H9 (cell line): Measurements from ENCODE around the gene VOPP1. TPM values are rescaled to one million over a fixed set of nuclear protein-coding genes. Genes with fewer than 3 reads are reported as not detected.

ENCODE experiments used
- DNase-seq: peaks from one replicate; pipeline ENCODE4 v3.0.0-alpha.2; 2017
- H2AFZ ChIP-seq: one replicate; pipeline ENCODE4 v1.6.1; 2013; ENCODE audit warnings: mild to moderate bottlenecking, low read length, control low read depth, moderate library complexity
- H2AK5ac ChIP-seq: 2 replicates; pipeline ENCODE4 v1.6.1; 2013; ENCODE audit warnings: low read length, control low read depth, mixed read lengths; ENCODE audit not compliant: insufficient read length
- H2BK120ac ChIP-seq: one replicate; pipeline ENCODE4 v1.6.1; 2013; ENCODE audit warnings: low read depth, mild to moderate bottlenecking, low read length, control low read depth, inconsistent platforms; ENCODE audit not compliant: poor library complexity, severe bottlenecking
- H2BK12ac ChIP-seq: 2 replicates; pipeline ENCODE4 v1.6.1; 2013; ENCODE audit warnings: low read length, control low read depth, mixed read lengths, low read depth; ENCODE audit not compliant: insufficient read length
- H2BK15ac ChIP-seq: 2 replicates; pipeline ENCODE4 v1.6.1; 2013; ENCODE audit warnings: low read depth, low read length, control low read depth
- H2BK20ac ChIP-seq: one replicate; pipeline ENCODE4 v1.6.1; 2013; ENCODE audit warnings: low read depth, mild to moderate bottlenecking, low read length, control low read depth, inconsistent platforms; ENCODE audit not compliant: poor library complexity, severe bottlenecking
- H2BK5ac ChIP-seq: 2 replicates; pipeline ENCODE4 v1.6.1; 2013; ENCODE audit warnings: low read length, control low read depth, mixed read lengths; ENCODE audit not compliant: insufficient read length
- H3K14ac ChIP-seq: 2 replicates; pipeline ENCODE4 v1.6.1; 2013; ENCODE audit warnings: low read length, control low read depth; ENCODE audit not compliant: insufficient read depth
- H3K18ac ChIP-seq: 2 replicates; pipeline ENCODE4 v1.6.1; 2013; ENCODE audit warnings: low read depth, mild to moderate bottlenecking, mixed read lengths, low read length, control low read depth; ENCODE audit not compliant: insufficient read length
- H3K23ac ChIP-seq: 2 replicates; pipeline ENCODE4 v1.6.1; 2013; ENCODE audit warnings: low read length, control low read depth, mixed read lengths, low read depth; ENCODE audit not compliant: insufficient read length
- H3K23me2 ChIP-seq: 2 replicates; pipeline ENCODE4 v1.6.1; 2013; ENCODE audit warnings: low read depth, mild to moderate bottlenecking, mixed read lengths, low read length, control low read depth; ENCODE audit not compliant: insufficient read length, poor library complexity, severe bottlenecking
- H3K27ac ChIP-seq: 2 replicates; pipeline ENCODE4 v1.5.1; 2013; ENCODE audit warnings: low read length, control low read depth, mixed read lengths, low read depth; ENCODE audit not compliant: insufficient read length
- H3K27me3 ChIP-seq: 2 replicates; pipeline ENCODE4 v1.6.1; 2013; ENCODE audit warnings: low read length, control low read depth, inconsistent platforms; ENCODE audit not compliant: insufficient read depth
- H3K4ac ChIP-seq: 2 replicates; pipeline ENCODE4 v1.6.1; 2013; ENCODE audit warnings: low read depth, mild to moderate bottlenecking, control low read depth, inconsistent platforms, low read length, moderate library complexity
- H3K4me1 ChIP-seq: 2 replicates; pipeline ENCODE4 v1.6.1; 2013; ENCODE audit warnings: low read length, control low read depth, inconsistent platforms; ENCODE audit not compliant: insufficient read depth
- H3K4me2 ChIP-seq: 2 replicates; pipeline ENCODE4 v1.6.1; 2013; ENCODE audit warnings: low read length, control low read depth, mixed read lengths; ENCODE audit not compliant: insufficient read length, insufficient read depth
- H3K56ac ChIP-seq: 2 replicates; pipeline ENCODE4 v1.6.1; 2013; ENCODE audit warnings: low read depth, mild to moderate bottlenecking, mixed read lengths, low read length, control low read depth; ENCODE audit not compliant: insufficient read length
- H3K79me1 ChIP-seq: 2 replicates; pipeline ENCODE4 v1.6.1; 2013; ENCODE audit warnings: low read depth, mild to moderate bottlenecking, moderate library complexity, low read length, control low read depth, inconsistent platforms; ENCODE audit not compliant: insufficient read depth, poor library complexity, severe bottlenecking
- H3K79me2 ChIP-seq: 2 replicates; pipeline ENCODE4 v1.6.1; 2013; ENCODE audit warnings: low read length, control low read depth, inconsistent platforms; ENCODE audit not compliant: insufficient read depth
- H3K9ac ChIP-seq: 2 replicates; pipeline ENCODE4 v1.6.1; 2013; ENCODE audit warnings: low read length, control low read depth, mixed read lengths; ENCODE audit not compliant: insufficient read length; ENCODE audit errors: extremely low read depth
- H3K9me3 ChIP-seq: one replicate; pipeline ENCODE4 v1.6.1; 2013; ENCODE audit warnings: low read depth, low read length, inconsistent platforms; ENCODE audit not compliant: control insufficient read depth
- H3T11ph ChIP-seq: one replicate; pipeline ENCODE4 v1.6.1; 2013; ENCODE audit warnings: mild to moderate bottlenecking, low read length, control low read depth, inconsistent platforms
- H4K20me1 ChIP-seq: one replicate; pipeline ENCODE4 v1.6.1; 2013; ENCODE audit not compliant: control insufficient read depth, insufficient read length, insufficient read depth
- H4K5ac ChIP-seq: 2 replicates; pipeline ENCODE4 v1.6.1; 2013; ENCODE audit warnings: low read depth, mild to moderate bottlenecking, mixed read lengths, low read length, control low read depth; ENCODE audit not compliant: insufficient read length
- H4K8ac ChIP-seq: replicated peaks from 2 replicates; pipeline ENCODE4 v1.6.1; 2013; ENCODE audit warnings: low read length, control low read depth, mixed read lengths, low read depth; ENCODE audit not compliant: insufficient read length
- H4K91ac ChIP-seq: 2 replicates; pipeline ENCODE4 v1.6.1; 2013; ENCODE audit warnings: low read depth, mild to moderate bottlenecking, moderate library complexity, mixed read lengths, low read length, control low read depth; ENCODE audit not compliant: insufficient read length
- H3K27ac Mint-ChIP-seq, 3 experiments: 2 replicates in 2 of 3; 3 replicates in 1 of 3; pipeline ENCODE4 v1.8.0; 2020 to 2021; ENCODE audit warnings: mixed read lengths in 3 of 3, mild to moderate bottlenecking in 1 of 3, moderate library complexity in 1 of 3
- H3K27me3 Mint-ChIP-seq: 2 replicates; pipeline ENCODE4 v1.8.0; 2021; ENCODE audit warnings: low read depth, mild to moderate bottlenecking, moderate library complexity, mixed read lengths
- H3K36me3 Mint-ChIP-seq, 3 experiments: 2 replicates in 2 of 3; 3 replicates in 1 of 3; pipeline ENCODE4 v1.8.0; 2020 to 2021; ENCODE audit warnings: low read depth in 3 of 3, mixed read lengths in 3 of 3; ENCODE audit not compliant: insufficient read depth in 1 of 3
- H3K4me1 Mint-ChIP-seq, 2 experiments: 2 replicates each; pipeline ENCODE4 v1.8.0; 2020; ENCODE audit warnings: mixed read lengths in 2 of 2
- H3K4me3 Mint-ChIP-seq, 2 experiments: 2 replicates in 1 of 2; 3 replicates in 1 of 2; pipeline ENCODE4 v1.8.0; 2020 to 2021; ENCODE audit warnings: mild to moderate bottlenecking in 2 of 2, mixed read lengths in 2 of 2, moderate library complexity in 1 of 2
- H3K9me3 Mint-ChIP-seq, 2 experiments: 2 replicates in 1 of 2; 3 replicates in 1 of 2; pipeline ENCODE4 v1.8.0; 2020; ENCODE audit warnings: mild to moderate bottlenecking in 2 of 2, mixed read lengths in 2 of 2, moderate library complexity in 1 of 2
- WGBS: extraction: QIAGEN DNeasy Blood & Tissue Kit; methylation state at CpG from one replicate; pipeline ENCODE4 v1.1.7; 2013; ENCODE audit warnings: missing lambda C conversion rate, low lambda C conversion rate, mixed read lengths; ENCODE audit not compliant: insufficient read length; ENCODE audit errors: extremely low coverage; 5-methylcytosine and 5-hydroxymethylcytosine counted together
- total RNA-seq: library from RNA; stranded (reverse); gene quantifications from 2 replicates; pipeline ENCODE4 v1.2.1, GENCODE V29; 2021
- TF ChIP-seq, protein P1 (sequence below): fragments of 200-600 bp; sonication (generic); conservative IDR thresholded peaks from 3 replicates; pipeline ENCODE4 v1.8.0; 2021; ENCODE audit warnings: antibody characterized with exemption, mild to moderate bottlenecking

The VOPP1 gene
- total RNA-seq, 1 experiment from 2014 or later: 55.7 TPM

DNA sequence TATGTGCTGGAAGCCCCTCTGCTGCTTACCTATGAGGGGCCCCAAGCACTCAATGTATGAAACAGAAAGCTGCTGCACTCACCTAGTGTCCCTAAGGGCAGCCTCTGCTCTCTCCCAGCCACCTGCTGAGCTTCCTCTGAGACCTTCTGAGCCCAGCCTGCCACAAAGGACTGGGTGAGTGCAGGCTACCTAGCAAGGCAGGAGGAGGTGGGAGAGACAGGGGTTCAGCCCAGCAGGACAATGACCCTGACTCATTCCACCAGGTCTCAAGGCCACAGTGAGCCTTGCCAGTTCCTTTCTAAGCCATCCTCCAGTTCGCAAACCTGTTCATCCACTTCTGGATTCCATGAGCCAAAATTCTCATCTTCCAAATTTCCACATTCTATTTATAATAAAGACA, 16.3 kb downstream of the VOPP1 start:
- no peak overlapping the region for H3K18ac ChIP-seq
- H2BK20ac ChIP-seq: no peak overlapping the region
- peaks cover 80 to 81% of the 10 kb centered on the region in 2 experiments for H3K4me1 Mint-ChIP-seq
- H3K23me2 ChIP-seq: no peaks in the 10 kb centered on the region
- H2BK15ac ChIP-seq: no peak overlapping the region
- peak overlapping the region in 1 of 2 experiments; percentile 50; a peak in 3 of 5 replicates for H3K4me3 Mint-ChIP-seq
- peaks cover 2 to 7% (median 5%) of the 10 kb centered on the region in 3 experiments; a peak in 5 of 7 replicates for H3K36me3 Mint-ChIP-seq
- peak overlapping the region in 1 of 3 experiments; percentile 78; a peak in 2 of 7 replicates for H3K27ac Mint-ChIP-seq
- peaks cover 27% of the 10 kb centered on the region; the same call in 1 of the 2 replicates for H3K4me1 ChIP-seq
- WGBS: no CpG with 5 or more reads among the region's 1 CpG
- H4K5ac ChIP-seq: no peak overlapping the region
- no peak overlapping the region for H3K4me2 ChIP-seq
- no peak overlapping the region for H3K23ac ChIP-seq
- H3K9me3 ChIP-seq: no peaks in the 10 kb centered on the region
- H2BK120ac ChIP-seq: no peak overlapping the region
- peak; percentile 49 for DNase-seq
- no peak overlapping the region for H2BK5ac ChIP-seq
- no peaks in the 10 kb centered on the region for H4K20me1 ChIP-seq
- no peak overlapping the region for H4K8ac ChIP-seq
- H2AK5ac ChIP-seq: no peak overlapping the region
- no peak overlapping the region for H3K56ac ChIP-seq
- TF ChIP-seq, protein P1, sequence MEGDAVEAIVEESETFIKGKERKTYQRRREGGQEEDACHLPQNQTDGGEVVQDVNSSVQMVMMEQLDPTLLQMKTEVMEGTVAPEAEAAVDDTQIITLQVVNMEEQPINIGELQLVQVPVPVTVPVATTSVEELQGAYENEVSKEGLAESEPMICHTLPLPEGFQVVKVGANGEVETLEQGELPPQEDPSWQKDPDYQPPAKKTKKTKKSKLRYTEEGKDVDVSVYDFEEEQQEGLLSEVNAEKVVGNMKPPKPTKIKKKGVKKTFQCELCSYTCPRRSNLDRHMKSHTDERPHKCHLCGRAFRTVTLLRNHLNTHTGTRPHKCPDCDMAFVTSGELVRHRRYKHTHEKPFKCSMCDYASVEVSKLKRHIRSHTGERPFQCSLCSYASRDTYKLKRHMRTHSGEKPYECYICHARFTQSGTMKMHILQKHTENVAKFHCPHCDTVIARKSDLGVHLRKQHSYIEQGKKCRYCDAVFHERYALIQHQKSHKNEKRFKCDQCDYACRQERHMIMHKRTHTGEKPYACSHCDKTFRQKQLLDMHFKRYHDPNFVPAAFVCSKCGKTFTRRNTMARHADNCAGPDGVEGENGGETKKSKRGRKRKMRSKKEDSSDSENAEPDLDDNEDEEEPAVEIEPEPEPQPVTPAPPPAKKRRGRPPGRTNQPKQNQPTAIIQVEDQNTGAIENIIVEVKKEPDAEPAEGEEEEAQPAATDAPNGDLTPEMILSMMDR: no peak
- no peak overlapping the region for H3T11ph ChIP-seq
- no peak overlapping the region for H3K4ac ChIP-seq
- H3K14ac ChIP-seq: no peak overlapping the region
- H4K91ac ChIP-seq: no peak overlapping the region
- H3K27me3 Mint-ChIP-seq: no peaks in the 10 kb centered on the region; the same call in 1 of the 2 replicates
- no peaks in the 10 kb centered on the region for H3K27me3 ChIP-seq
- no peak overlapping the region for H2AFZ ChIP-seq
- no peak overlapping the region for H3K27ac ChIP-seq
- no peaks in the 10 kb centered on the region; a peak in 1 of 5 replicates for H3K9me3 Mint-ChIP-seq
- no peak overlapping the region for H3K9ac ChIP-seq
- no peaks in the 10 kb centered on the region for H3K79me1 ChIP-seq
- H3K79me2 ChIP-seq: peaks cover 20% of the 10 kb centered on the region; the same call in 1 of the 2 replicates
- H2BK12ac ChIP-seq: no peak overlapping the region
